Gastrocnemius medialis (tissue), 4 donors: ENCODE results near the gene RELL1.

Source experiments
- POLR2A ChIP-seq, 2 donors: fragments of 450-650 bp; IDR thresholded peaks; one replicate each; pipeline ENCODE4 v1.6.1; 2017; ENCODE audit warnings: antibody characterized with exemption in 2 of 2, mild to moderate bottlenecking in 2 of 2, moderate library complexity in 2 of 2
- TF ChIP-seq, protein P1 (sequence below), 5 experiments: fragments of 450-650 bp in 3 of 5; fragments of 200-600 bp in 2 of 5; sonication (generic) in 2 of 5; IDR thresholded peaks in 4 of 5; conservative IDR thresholded peaks in 1 of 5; 1 replicate in 4 of 5; 2 replicates in 1 of 5; pipeline ENCODE4 v1.5.1; 2016 to 2019; ENCODE audit warnings: antibody characterized with exemption in 5 of 5, mild to moderate bottlenecking in 3 of 5, moderate library complexity in 3 of 5

DNA sequence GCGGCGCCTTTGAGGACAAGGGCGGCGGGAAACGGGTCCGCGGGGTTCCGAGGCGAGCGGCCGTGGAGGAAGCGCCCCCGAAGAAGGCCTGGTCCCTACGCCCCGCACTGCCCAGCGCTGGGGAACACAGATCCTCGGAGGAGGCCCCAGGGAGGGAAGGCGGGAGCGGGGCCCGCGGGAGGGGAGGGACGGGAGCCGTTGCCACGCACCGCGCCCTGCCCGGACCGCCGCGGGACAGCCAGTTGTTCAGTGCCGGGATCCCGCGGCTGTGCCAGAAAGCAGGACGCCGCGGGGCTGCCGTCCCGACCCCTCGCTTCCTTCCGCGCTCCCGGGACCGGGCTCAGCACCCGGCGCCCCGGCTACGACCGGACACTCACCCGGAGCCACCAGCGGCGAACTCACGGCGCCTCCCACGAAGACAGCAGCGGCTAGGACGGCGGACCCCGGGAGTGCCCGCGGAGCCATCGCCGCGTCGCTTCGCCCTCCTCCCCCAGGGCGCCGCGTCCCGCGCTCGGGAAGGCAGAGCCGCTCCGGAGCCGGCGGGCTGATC, 278 bp downstream of the RELL1 start:
- peak; percentile 97 to 98 for TF ChIP-seq POLR2A (IDR thresholded peaks at IDR 0.05)
- TF ChIP-seq, protein P1, sequence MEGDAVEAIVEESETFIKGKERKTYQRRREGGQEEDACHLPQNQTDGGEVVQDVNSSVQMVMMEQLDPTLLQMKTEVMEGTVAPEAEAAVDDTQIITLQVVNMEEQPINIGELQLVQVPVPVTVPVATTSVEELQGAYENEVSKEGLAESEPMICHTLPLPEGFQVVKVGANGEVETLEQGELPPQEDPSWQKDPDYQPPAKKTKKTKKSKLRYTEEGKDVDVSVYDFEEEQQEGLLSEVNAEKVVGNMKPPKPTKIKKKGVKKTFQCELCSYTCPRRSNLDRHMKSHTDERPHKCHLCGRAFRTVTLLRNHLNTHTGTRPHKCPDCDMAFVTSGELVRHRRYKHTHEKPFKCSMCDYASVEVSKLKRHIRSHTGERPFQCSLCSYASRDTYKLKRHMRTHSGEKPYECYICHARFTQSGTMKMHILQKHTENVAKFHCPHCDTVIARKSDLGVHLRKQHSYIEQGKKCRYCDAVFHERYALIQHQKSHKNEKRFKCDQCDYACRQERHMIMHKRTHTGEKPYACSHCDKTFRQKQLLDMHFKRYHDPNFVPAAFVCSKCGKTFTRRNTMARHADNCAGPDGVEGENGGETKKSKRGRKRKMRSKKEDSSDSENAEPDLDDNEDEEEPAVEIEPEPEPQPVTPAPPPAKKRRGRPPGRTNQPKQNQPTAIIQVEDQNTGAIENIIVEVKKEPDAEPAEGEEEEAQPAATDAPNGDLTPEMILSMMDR (IDR thresholded peaks at IDR 0.05 in 4 of 5, conservative IDR thresholded peaks at IDR 0.05 in 1 of 5), result peak in 1 of 5 experiments; percentile 9
